ENCODE data around the gene NRXN3. TPM values are rescaled to one million over a fixed set of nuclear protein-coding genes. Genes with fewer than 3 reads are reported as not detected.
A peak's percentile ranks its signal among the peaks of the same experiment; 100 is the strongest.

The NRXN3 gene
- total RNA-seq (2014; rRNA removed; shearing (Covaris generic)): 1.0 and 1.6 TPM in 2 replicates
- polyA plus RNA-seq (2016; fragmentation: Nextera tagmentation; extraction: Ambion mirVana): 1.2 and 1.8 TPM in 2 replicates
- long read RNA-seq, partial matches to known transcripts: 2 of 3 reads
- long read RNA-seq, other reads (novel, unspliced or antisense): 1 of 3 reads

DNA sequence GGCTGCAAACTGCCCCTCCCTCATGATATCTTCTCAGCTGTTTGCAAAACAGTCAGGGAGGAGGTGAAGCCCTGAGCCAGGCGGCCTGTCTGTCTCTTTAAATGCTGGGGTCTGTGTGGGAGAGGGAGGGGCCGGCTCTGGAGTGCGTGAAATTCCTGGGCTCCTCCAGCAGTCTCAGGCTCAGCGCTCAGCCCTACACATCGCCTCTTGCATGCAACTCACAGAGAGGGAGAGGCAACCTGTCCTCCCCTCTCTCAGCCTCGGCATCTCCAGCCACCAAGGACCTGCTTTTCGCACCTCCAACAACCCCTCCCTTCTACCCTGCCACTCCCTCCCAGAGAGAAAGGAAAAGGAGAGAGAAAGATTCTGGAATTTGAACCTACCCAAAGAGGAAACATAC is at the start of gene NRXN3:
Gene NRXN3 (plus strand): TSS at position 171 of the 400 bp plus-strand sequence. CDS start 72,721 bp downstream, outside the sequence.
- peak; percentile 100 for ATAC-seq
- no peaks in the 10 kb centered on the region for H3K36me3 ChIP-seq (ENCODE audit: insufficient read depth)

More for the DNA sequence above, at the start of gene NRXN3:
- Mint-ChIP-seq H3K4me1 (peaks cover 24% of the 10 kb centered on the region), H3K4me3 (peak within 1 kb of the TSS; percentile 74), H3K9me3 (no peaks in the 10 kb centered on the region), H3K27ac (0 out of 2 replicates have a peak within 1 kb of the TSS, but pooled peaks have one; percentile 71), H3K27me3 (ENCODE audit: insufficient read depth, low read depth, poor library complexity) (peaks cover 4% of the 10 kb centered on the region), H3K36me3 (ENCODE audit: low read depth) (no peaks in the 10 kb centered on the region)
- H3K4me1 ChIP-seq (ENCODE audit: insufficient read depth): peaks cover 23% of the 10 kb centered on the region
- H3K27me3 ChIP-seq (ENCODE audit: insufficient read depth): no peaks in the 10 kb centered on the region
- peak within 1 kb of the TSS; percentile 82 for H3K4me2 ChIP-seq
- H3K9me2 ChIP-seq (ENCODE audit: insufficient read depth): no peaks in the 10 kb centered on the region
- TF ChIP-seq, protein P1, sequence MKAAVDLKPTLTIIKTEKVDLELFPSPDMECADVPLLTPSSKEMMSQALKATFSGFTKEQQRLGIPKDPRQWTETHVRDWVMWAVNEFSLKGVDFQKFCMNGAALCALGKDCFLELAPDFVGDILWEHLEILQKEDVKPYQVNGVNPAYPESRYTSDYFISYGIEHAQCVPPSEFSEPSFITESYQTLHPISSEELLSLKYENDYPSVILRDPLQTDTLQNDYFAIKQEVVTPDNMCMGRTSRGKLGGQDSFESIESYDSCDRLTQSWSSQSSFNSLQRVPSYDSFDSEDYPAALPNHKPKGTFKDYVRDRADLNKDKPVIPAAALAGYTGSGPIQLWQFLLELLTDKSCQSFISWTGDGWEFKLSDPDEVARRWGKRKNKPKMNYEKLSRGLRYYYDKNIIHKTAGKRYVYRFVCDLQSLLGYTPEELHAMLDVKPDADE (IDR thresholded peaks at IDR 0.05): no peak
- TF ChIP-seq, protein P2, sequence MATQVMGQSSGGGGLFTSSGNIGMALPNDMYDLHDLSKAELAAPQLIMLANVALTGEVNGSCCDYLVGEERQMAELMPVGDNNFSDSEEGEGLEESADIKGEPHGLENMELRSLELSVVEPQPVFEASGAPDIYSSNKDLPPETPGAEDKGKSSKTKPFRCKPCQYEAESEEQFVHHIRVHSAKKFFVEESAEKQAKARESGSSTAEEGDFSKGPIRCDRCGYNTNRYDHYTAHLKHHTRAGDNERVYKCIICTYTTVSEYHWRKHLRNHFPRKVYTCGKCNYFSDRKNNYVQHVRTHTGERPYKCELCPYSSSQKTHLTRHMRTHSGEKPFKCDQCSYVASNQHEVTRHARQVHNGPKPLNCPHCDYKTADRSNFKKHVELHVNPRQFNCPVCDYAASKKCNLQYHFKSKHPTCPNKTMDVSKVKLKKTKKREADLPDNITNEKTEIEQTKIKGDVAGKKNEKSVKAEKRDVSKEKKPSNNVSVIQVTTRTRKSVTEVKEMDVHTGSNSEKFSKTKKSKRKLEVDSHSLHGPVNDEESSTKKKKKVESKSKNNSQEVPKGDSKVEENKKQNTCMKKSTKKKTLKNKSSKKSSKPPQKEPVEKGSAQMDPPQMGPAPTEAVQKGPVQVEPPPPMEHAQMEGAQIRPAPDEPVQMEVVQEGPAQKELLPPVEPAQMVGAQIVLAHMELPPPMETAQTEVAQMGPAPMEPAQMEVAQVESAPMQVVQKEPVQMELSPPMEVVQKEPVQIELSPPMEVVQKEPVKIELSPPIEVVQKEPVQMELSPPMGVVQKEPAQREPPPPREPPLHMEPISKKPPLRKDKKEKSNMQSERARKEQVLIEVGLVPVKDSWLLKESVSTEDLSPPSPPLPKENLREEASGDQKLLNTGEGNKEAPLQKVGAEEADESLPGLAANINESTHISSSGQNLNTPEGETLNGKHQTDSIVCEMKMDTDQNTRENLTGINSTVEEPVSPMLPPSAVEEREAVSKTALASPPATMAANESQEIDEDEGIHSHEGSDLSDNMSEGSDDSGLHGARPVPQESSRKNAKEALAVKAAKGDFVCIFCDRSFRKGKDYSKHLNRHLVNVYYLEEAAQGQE (IDR thresholded peaks at IDR 0.05; ENCODE audit: unreplicated experiment): no peak
- TF ChIP-seq POLR2AphosphoS5 (IDR thresholded peaks at IDR 0.05; ENCODE audit: low read depth): peak; percentile 65
- TF ChIP-seq EZH2phosphoT487 (IDR thresholded peaks at IDR 0.05; ENCODE audit: unreplicated experiment): no peak
- no peak for TF ChIP-seq STAT1 (IDR thresholded peaks at IDR 0.05; ENCODE audit: unreplicated experiment)
- TF ChIP-seq, protein P3, sequence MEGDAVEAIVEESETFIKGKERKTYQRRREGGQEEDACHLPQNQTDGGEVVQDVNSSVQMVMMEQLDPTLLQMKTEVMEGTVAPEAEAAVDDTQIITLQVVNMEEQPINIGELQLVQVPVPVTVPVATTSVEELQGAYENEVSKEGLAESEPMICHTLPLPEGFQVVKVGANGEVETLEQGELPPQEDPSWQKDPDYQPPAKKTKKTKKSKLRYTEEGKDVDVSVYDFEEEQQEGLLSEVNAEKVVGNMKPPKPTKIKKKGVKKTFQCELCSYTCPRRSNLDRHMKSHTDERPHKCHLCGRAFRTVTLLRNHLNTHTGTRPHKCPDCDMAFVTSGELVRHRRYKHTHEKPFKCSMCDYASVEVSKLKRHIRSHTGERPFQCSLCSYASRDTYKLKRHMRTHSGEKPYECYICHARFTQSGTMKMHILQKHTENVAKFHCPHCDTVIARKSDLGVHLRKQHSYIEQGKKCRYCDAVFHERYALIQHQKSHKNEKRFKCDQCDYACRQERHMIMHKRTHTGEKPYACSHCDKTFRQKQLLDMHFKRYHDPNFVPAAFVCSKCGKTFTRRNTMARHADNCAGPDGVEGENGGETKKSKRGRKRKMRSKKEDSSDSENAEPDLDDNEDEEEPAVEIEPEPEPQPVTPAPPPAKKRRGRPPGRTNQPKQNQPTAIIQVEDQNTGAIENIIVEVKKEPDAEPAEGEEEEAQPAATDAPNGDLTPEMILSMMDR (conservative IDR thresholded peaks at IDR 0.05; ENCODE audit: low read depth in 2 of 2): no peak
- no peak for TF ChIP-seq EZH2 (IDR thresholded peaks at IDR 0.05; ENCODE audit: low read depth, unreplicated experiment)
- TF ChIP-seq, protein P4, sequence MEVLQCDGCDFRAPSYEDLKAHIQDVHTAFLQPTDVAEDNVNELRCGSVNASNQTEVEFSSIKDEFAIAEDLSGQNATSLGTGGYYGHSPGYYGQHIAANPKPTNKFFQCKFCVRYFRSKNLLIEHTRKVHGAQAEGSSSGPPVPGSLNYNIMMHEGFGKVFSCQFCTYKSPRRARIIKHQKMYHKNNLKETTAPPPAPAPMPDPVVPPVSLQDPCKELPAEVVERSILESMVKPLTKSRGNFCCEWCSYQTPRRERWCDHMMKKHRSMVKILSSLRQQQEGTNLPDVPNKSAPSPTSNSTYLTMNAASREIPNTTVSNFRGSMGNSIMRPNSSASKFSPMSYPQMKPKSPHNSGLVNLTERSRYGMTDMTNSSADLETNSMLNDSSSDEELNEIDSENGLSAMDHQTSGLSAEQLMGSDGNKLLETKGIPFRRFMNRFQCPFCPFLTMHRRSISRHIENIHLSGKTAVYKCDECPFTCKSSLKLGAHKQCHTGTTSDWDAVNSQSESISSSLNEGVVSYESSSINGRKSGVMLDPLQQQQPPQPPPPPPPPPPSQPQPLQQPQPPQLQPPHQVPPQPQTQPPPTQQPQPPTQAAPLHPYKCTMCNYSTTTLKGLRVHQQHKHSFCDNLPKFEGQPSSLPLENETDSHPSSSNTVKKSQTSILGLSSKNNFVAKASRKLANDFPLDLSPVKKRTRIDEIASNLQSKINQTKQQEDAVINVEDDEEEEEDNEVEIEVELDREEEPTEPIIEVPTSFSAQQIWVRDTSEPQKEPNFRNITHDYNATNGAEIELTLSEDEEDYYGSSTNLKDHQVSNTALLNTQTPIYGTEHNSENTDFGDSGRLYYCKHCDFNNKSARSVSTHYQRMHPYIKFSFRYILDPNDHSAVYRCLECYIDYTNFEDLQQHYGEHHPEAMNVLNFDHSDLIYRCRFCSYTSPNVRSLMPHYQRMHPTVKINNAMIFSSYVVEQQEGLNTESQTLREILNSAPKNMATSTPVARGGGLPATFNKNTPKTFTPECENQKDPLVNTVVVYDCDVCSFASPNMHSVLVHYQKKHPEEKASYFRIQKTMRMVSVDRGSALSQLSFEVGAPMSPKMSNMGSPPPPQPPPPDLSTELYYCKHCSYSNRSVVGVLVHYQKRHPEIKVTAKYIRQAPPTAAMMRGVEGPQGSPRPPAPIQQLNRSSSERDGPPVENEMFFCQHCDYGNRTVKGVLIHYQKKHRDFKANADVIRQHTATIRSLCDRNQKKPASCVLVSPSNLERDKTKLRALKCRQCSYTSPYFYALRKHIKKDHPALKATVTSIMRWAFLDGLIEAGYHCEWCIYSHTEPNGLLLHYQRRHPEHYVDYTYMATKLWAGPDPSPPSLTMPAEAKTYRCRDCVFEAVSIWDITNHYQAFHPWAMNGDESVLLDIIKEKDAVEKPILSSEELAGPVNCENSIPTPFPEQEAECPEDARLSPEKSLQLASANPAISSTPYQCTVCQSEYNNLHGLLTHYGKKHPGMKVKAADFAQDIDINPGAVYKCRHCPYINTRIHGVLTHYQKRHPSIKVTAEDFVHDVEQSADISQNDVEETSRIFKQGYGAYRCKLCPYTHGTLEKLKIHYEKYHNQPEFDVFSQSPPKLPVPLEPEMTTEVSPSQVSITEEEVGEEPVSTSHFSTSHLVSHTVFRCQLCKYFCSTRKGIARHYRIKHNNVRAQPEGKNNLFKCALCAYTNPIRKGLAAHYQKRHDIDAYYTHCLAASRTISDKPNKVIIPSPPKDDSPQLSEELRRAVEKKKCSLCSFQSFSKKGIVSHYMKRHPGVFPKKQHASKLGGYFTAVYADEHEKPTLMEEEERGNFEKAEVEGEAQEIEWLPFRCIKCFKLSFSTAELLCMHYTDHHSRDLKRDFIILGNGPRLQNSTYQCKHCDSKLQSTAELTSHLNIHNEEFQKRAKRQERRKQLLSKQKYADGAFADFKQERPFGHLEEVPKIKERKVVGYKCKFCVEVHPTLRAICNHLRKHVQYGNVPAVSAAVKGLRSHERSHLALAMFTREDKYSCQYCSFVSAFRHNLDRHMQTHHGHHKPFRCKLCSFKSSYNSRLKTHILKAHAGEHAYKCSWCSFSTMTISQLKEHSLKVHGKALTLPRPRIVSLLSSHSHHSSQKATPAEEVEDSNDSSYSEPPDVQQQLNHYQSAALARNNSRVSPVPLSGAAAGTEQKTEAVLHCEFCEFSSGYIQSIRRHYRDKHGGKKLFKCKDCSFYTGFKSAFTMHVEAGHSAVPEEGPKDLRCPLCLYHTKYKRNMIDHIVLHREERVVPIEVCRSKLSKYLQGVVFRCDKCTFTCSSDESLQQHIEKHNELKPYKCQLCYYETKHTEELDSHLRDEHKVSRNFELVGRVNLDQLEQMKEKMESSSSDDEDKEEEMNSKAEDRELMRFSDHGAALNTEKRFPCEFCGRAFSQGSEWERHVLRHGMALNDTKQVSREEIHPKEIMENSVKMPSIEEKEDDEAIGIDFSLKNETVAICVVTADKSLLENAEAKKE (CRISPR knock-in tag; IDR thresholded peaks at IDR 0.05): peak; percentile 85
- no peak within 1 kb of the TSS for H3K27ac ChIP-seq (ENCODE audit: low read depth)
- no peaks in the 10 kb centered on the region for H3K79me2 ChIP-seq (replicated peaks; ENCODE audit: insufficient read depth)
- peak within 1 kb of the TSS; percentile 53 for H3K4me3 ChIP-seq
- DNase-seq (ENCODE audit: low spot score): peak; percentile 86
- no peaks in the 10 kb centered on the region for H4K20me1 ChIP-seq (replicated peaks; ENCODE audit: insufficient read depth)
- H3F3A ChIP-seq (replicated peaks; ENCODE audit: low read depth): no peaks in the 10 kb centered on the region
- peak within 1 kb of the TSS; percentile 94 for H2AFZ ChIP-seq

All from GM23338 (cell line).